Measurements from ENCODE around the gene PGBD5.

The PGBD5 gene

DNA sequence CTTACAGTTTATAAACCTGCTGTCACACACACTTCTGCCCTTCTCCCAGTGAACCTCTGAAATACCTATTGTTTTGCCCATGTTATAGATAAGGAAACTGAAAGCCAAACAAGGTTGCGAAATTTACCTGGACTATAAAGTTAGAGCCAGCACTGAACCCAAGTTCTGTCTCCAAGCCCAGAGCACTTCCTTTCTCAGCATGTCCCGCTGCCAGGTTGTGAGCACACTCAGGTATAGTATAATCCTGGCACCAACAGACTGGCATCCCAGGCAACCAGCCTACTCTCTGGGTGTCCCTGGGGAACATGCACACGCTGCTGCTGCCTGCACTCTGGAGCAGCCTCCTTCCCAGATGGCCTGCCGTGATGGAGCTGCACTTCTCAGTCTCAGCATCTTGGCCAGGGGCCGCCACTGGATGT lies 45.1 kb downstream of the PGBD5 start:
- Histone ChIP-seq H3K23ac (ENCODE audit: low read depth, low read length, poor library complexity) (no peak overlapping the region), H2BK5ac (ENCODE audit: low read length) (no peak overlapping the region), H3K4ac (ENCODE audit: low read length) (no peak overlapping the region), H3K27ac (replicated peaks; ENCODE audit: low read length) (no peak overlapping the region), H3K4me2 (ENCODE audit: insufficient read depth, low read length, poor library complexity, severe bottlenecking) (no peak overlapping the region), H2BK120ac (ENCODE audit: low read depth, low read length) (no peak overlapping the region), H3K4me3 (ENCODE audit: low read length in 2 of 2) (no peak overlapping the region), H2AK5ac (ENCODE audit: low read depth, low read length) (no peak overlapping the region), H2AFZ (ENCODE audit: low read length) (no peak overlapping the region), H4K8ac (ENCODE audit: low read depth, low read length) (no peak overlapping the region), H3K27me3 (ENCODE audit: control insufficient read depth in 3 of 3, insufficient read depth in 3 of 3, low read depth in 1 of 3, low read length in 3 of 3) (no peaks in the 10 kb centered on the region), H3K9ac (ENCODE audit: low read depth, low read length, poor library complexity) (no peak overlapping the region), H2BK15ac (ENCODE audit: low read length) (no peak overlapping the region), H2BK12ac (ENCODE audit: low read length) (no peak overlapping the region), H3K36me3 (replicated peaks in 1 of 2; ENCODE audit: control insufficient read depth in 2 of 2, insufficient read depth in 2 of 2, low read length in 2 of 2) (peaks cover 0 to 12% of the 10 kb centered on the region in 2 donors), H3K4me1 (ENCODE audit: control insufficient read depth in 2 of 2, insufficient read depth in 1 of 2, low read depth in 1 of 2, low read length in 2 of 2) (peaks cover 6 to 12% of the 10 kb centered on the region in 2 donors), H3K14ac (ENCODE audit: low read length) (no peak overlapping the region), H3K18ac (ENCODE audit: low read length) (no peak overlapping the region), H3K9me3 (replicated peaks in 1 of 2; ENCODE audit: control insufficient read depth in 2 of 2, insufficient read depth in 1 of 2, low read depth in 1 of 2, low read length in 2 of 2) (peaks cover 8 to 20% of the 10 kb centered on the region in 2 donors), H4K91ac (ENCODE audit: low read depth, low read length, poor library complexity) (no peak overlapping the region), H3K79me1 (ENCODE audit: low read depth, low read length) (no peaks in the 10 kb centered on the region)
- no peak for DNase-seq (ENCODE audit: low spot score)
- WGBS, 2 donors (ENCODE audit: extremely low coverage in 2 of 2, insufficient read length in 2 of 2, insufficient replicate concordance in 1 of 2): no CpG with 5 or more reads among the region's 5 CpGs

DNA sequence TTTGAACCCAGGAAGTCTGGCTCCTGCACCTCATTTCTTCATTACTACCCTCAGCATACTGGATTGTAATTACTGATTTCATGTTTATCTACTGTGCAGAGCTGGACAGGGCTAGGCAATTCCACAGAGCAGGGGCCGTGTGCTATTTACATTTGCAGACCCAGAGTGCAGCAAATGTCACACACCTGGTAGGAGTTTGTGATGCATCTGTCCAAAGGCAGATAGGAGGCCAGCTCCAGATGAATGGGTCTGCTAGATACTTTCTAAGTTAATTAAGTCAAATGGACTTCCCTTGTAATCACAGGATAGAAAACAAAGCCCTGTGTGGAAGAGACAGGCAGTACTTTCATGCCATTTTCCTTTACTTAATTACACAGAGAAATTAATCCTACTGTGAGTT lies 46.2 kb downstream of the PGBD5 start:
- peaks cover 8 to 20% of the 10 kb centered on the region in 2 donors for H3K9me3 ChIP-seq (replicated peaks in 1 of 2; ENCODE audit: control insufficient read depth in 2 of 2, insufficient read depth in 1 of 2, low read depth in 1 of 2, low read length in 2 of 2)
- no peak overlapping the region for H2AK5ac ChIP-seq (ENCODE audit: low read depth, low read length)
- H3K4me3 ChIP-seq (ENCODE audit: low read length in 2 of 2): no peak overlapping the region
- H3K27me3 ChIP-seq (ENCODE audit: control insufficient read depth in 3 of 3, insufficient read depth in 3 of 3, low read depth in 1 of 3, low read length in 3 of 3): no peaks in the 10 kb centered on the region
- H3K4me2 ChIP-seq (ENCODE audit: insufficient read depth, low read length, poor library complexity, severe bottlenecking): no peak overlapping the region
- H2BK12ac ChIP-seq (ENCODE audit: low read length): no peak overlapping the region
- H3K14ac ChIP-seq (ENCODE audit: low read length): no peak overlapping the region
- no peak overlapping the region for H3K23ac ChIP-seq (ENCODE audit: low read depth, low read length, poor library complexity)
- H4K91ac ChIP-seq (ENCODE audit: low read depth, low read length, poor library complexity): no peak overlapping the region
- peaks cover 6 to 21% of the 10 kb centered on the region in 2 donors for H3K4me1 ChIP-seq (ENCODE audit: control insufficient read depth in 2 of 2, insufficient read depth in 1 of 2, low read depth in 1 of 2, low read length in 2 of 2)
- H2BK120ac ChIP-seq (ENCODE audit: low read depth, low read length): no peak overlapping the region
- no peak overlapping the region for H3K9ac ChIP-seq (ENCODE audit: low read depth, low read length, poor library complexity)
- no peak overlapping the region for H2BK5ac ChIP-seq (ENCODE audit: low read length)
- H3K36me3 ChIP-seq (replicated peaks in 1 of 2; ENCODE audit: control insufficient read depth in 2 of 2, insufficient read depth in 2 of 2, low read length in 2 of 2): peaks cover 0 to 12% of the 10 kb centered on the region in 2 donors
- no CpG with 5 or more reads among the region's 1 CpG for WGBS, 2 donors (ENCODE audit: extremely low coverage in 2 of 2, insufficient read length in 2 of 2, insufficient replicate concordance in 1 of 2)
- no peaks in the 10 kb centered on the region for H3K79me1 ChIP-seq (ENCODE audit: low read depth, low read length)
- no peak overlapping the region for H3K18ac ChIP-seq (ENCODE audit: low read length)
- H2AFZ ChIP-seq (ENCODE audit: low read length): no peak overlapping the region
- no peak for DNase-seq (ENCODE audit: low spot score)
- no peak overlapping the region for H3K27ac ChIP-seq (replicated peaks; ENCODE audit: low read length)
- H4K8ac ChIP-seq (ENCODE audit: low read depth, low read length): no peak overlapping the region
- H3K4ac ChIP-seq (ENCODE audit: low read length): no peak overlapping the region
- H2BK15ac ChIP-seq (ENCODE audit: low read length): no peak overlapping the region

DNA sequence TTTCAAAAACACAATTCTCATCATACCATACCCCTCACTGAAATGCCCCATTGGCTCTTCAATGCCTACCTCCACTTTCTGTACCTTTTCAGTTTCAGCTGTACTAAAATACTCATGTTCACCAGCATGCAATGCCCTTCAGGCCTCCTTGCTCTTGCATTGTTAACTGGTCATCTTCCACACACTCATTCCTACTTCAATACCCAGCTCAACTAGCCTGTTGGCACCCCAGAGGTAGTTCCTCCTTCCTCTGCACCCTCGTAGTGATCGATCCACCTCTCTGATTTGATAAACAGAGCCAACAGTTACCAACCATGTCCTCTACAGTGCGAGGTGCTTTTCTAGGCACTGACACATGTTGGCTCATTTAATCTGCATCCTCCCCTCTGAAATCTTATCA lies 46.7 kb downstream of the PGBD5 start:
- H3K36me3 ChIP-seq (replicated peaks in 1 of 2; ENCODE audit: control insufficient read depth in 2 of 2, insufficient read depth in 2 of 2, low read length in 2 of 2): peaks cover 0 to 12% of the 10 kb centered on the region in 2 donors
- no peak overlapping the region for H2BK120ac ChIP-seq (ENCODE audit: low read depth, low read length)
- H3K27ac ChIP-seq (replicated peaks; ENCODE audit: low read length): no peak overlapping the region
- no peak overlapping the region for H2AFZ ChIP-seq (ENCODE audit: low read length)
- no peak overlapping the region for H2BK15ac ChIP-seq (ENCODE audit: low read length)
- H3K27me3 ChIP-seq (ENCODE audit: control insufficient read depth in 3 of 3, insufficient read depth in 3 of 3, low read depth in 1 of 3, low read length in 3 of 3): no peaks in the 10 kb centered on the region
- H3K4ac ChIP-seq (ENCODE audit: low read length): no peak overlapping the region
- peaks cover 6 to 24% of the 10 kb centered on the region in 2 donors for H3K4me1 ChIP-seq (ENCODE audit: control insufficient read depth in 2 of 2, insufficient read depth in 1 of 2, low read depth in 1 of 2, low read length in 2 of 2)
- H2AK5ac ChIP-seq (ENCODE audit: low read depth, low read length): no peak overlapping the region
- H3K79me1 ChIP-seq (ENCODE audit: low read depth, low read length): no peaks in the 10 kb centered on the region
- WGBS, 2 donors (ENCODE audit: extremely low coverage in 2 of 2, insufficient read length in 2 of 2, insufficient replicate concordance in 1 of 2): no CpG with 5 or more reads among the region's 3 CpGs
- H3K9me3 ChIP-seq (replicated peaks in 1 of 2; ENCODE audit: control insufficient read depth in 2 of 2, insufficient read depth in 1 of 2, low read depth in 1 of 2, low read length in 2 of 2): peaks cover 8 to 20% of the 10 kb centered on the region in 2 donors
- no peak overlapping the region for H3K4me2 ChIP-seq (ENCODE audit: insufficient read depth, low read length, poor library complexity, severe bottlenecking)
- no peak overlapping the region for H3K9ac ChIP-seq (ENCODE audit: low read depth, low read length, poor library complexity)
- no peak overlapping the region for H3K18ac ChIP-seq (ENCODE audit: low read length)
- H2BK12ac ChIP-seq (ENCODE audit: low read length): no peak overlapping the region
- no peak overlapping the region for H3K23ac ChIP-seq (ENCODE audit: low read depth, low read length, poor library complexity)
- H4K8ac ChIP-seq (ENCODE audit: low read depth, low read length): no peak overlapping the region
- no peak overlapping the region for H3K14ac ChIP-seq (ENCODE audit: low read length)
- H2BK5ac ChIP-seq (ENCODE audit: low read length): no peak overlapping the region
- no peak for DNase-seq (ENCODE audit: low spot score)
- no peak overlapping the region for H3K4me3 ChIP-seq (ENCODE audit: low read length in 2 of 2)
- H4K91ac ChIP-seq (ENCODE audit: low read depth, low read length, poor library complexity): no peak overlapping the region

DNA sequence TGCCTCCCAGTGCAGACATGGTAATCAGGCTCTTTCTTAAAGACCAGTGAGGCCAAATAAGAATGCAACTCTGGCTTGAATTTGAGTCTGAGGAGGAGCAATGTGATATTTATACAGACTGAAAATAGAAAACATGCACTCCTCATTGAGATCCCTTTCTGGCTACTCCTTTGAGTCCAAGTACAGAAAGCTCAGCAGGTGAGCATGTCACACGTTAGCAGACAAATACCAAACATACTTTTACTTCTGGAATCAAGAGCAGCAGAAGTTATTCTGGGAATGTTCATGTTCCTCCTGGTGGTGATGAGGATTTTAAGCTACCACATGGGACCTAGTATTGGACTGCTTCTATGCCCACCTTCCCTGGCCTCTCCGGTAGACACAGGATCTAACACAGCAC lies 48.3 kb downstream of the PGBD5 start:
- Histone ChIP-seq H2AK5ac (ENCODE audit: low read depth, low read length) (no peak overlapping the region), H3K9ac (ENCODE audit: low read depth, low read length, poor library complexity) (no peak overlapping the region), H2BK15ac (ENCODE audit: low read length) (no peak overlapping the region), H3K9me3 (replicated peaks in 1 of 2; ENCODE audit: control insufficient read depth in 2 of 2, insufficient read depth in 1 of 2, low read depth in 1 of 2, low read length in 2 of 2) (peaks cover 8 to 20% of the 10 kb centered on the region in 2 donors), H4K8ac (ENCODE audit: low read depth, low read length) (no peak overlapping the region), H3K36me3 (replicated peaks in 1 of 2; ENCODE audit: control insufficient read depth in 2 of 2, insufficient read depth in 2 of 2, low read length in 2 of 2) (peaks cover 0 to 15% of the 10 kb centered on the region in 2 donors), H3K4me2 (ENCODE audit: insufficient read depth, low read length, poor library complexity, severe bottlenecking) (no peak overlapping the region), H3K27ac (replicated peaks; ENCODE audit: low read length) (no peak overlapping the region), H3K4me3 (ENCODE audit: low read length in 2 of 2) (no peak overlapping the region), H3K4me1 (ENCODE audit: control insufficient read depth in 2 of 2, insufficient read depth in 1 of 2, low read depth in 1 of 2, low read length in 2 of 2) (peaks cover 6 to 24% of the 10 kb centered on the region in 2 donors), H3K14ac (ENCODE audit: low read length) (no peak overlapping the region), H2BK12ac (ENCODE audit: low read length) (no peak overlapping the region), H2BK5ac (ENCODE audit: low read length) (no peak overlapping the region), H3K23ac (ENCODE audit: low read depth, low read length, poor library complexity) (no peak overlapping the region), H2BK120ac (ENCODE audit: low read depth, low read length) (no peak overlapping the region), H4K91ac (ENCODE audit: low read depth, low read length, poor library complexity) (no peak overlapping the region), H2AFZ (ENCODE audit: low read length) (no peak overlapping the region), H3K79me1 (ENCODE audit: low read depth, low read length) (no peaks in the 10 kb centered on the region), H3K27me3 (ENCODE audit: control insufficient read depth in 3 of 3, insufficient read depth in 3 of 3, low read depth in 1 of 3, low read length in 3 of 3) (no peaks in the 10 kb centered on the region), H3K4ac (ENCODE audit: low read length) (no peak overlapping the region), H3K18ac (ENCODE audit: low read length) (no peak overlapping the region)
- no peak for DNase-seq (ENCODE audit: low spot score)
- WGBS, 2 donors (ENCODE audit: extremely low coverage in 2 of 2, insufficient read length in 2 of 2, insufficient replicate concordance in 1 of 2): no CpG with 5 or more reads among the region's 2 CpGs
